Liver (tissue), 3 donors: ENCODE results near the gene PSMB1.

Experiments used
- CTCF ChIP-seq: fragments of 150-350 bp; IDR thresholded peaks from 2 replicates; pipeline ENCODE4 v1.5.1; 2017; ENCODE audit warnings: improper control_type of control experiment, low read depth, low read length; ENCODE audit not compliant: missing input control
- EGR1 ChIP-seq, 2 donors: IDR thresholded peaks; 2 replicates each; pipeline ENCODE4 v1.6.1; 2016 to 2018; ENCODE audit warnings: antibody characterized with exemption in 2 of 2, low read depth in 2 of 2
- FOXA1 ChIP-seq: IDR thresholded peaks from 2 replicates; pipeline ENCODE4 v1.6.1; 2016; ENCODE audit warnings: antibody characterized with exemption
- HNF4A ChIP-seq, 2 donors: conservative IDR thresholded peaks; 2 replicates each; pipeline ENCODE4 v1.6.1; 2016; ENCODE audit warnings: antibody characterized with exemption in 2 of 2, mild to moderate bottlenecking in 2 of 2
- HNF4G ChIP-seq: IDR thresholded peaks from 2 replicates; pipeline ENCODE4 v1.6.1; 2016; ENCODE audit warnings: antibody characterized with exemption
- JUND ChIP-seq, 2 donors: IDR thresholded peaks; 2 replicates each; pipeline ENCODE4 v1.6.1; 2016; ENCODE audit warnings: antibody characterized with exemption in 2 of 2
- MAX ChIP-seq: IDR thresholded peaks from 2 replicates; pipeline ENCODE4 v1.6.1; 2016; ENCODE audit warnings: antibody characterized with exemption
- NR2F2 ChIP-seq: IDR thresholded peaks from 2 replicates; pipeline ENCODE4 v1.6.1; 2016; ENCODE audit warnings: antibody characterized with exemption
- REST ChIP-seq: IDR thresholded peaks from 2 replicates; pipeline ENCODE4 v1.6.1; 2016; ENCODE audit warnings: antibody characterized with exemption, mild to moderate bottlenecking
- SP1 ChIP-seq: IDR thresholded peaks from 2 replicates; pipeline ENCODE4 v1.6.1; 2018; ENCODE audit warnings: antibody characterized with exemption, mild to moderate bottlenecking
- YY1 ChIP-seq: IDR thresholded peaks from 2 replicates; pipeline ENCODE4 v1.6.1; 2016; ENCODE audit warnings: antibody characterized with exemption, mild to moderate bottlenecking
- ZBTB33 ChIP-seq: IDR thresholded peaks from 2 replicates; pipeline ENCODE4 v1.6.1; 2016; ENCODE audit warnings: antibody characterized with exemption
- donor health status: healthy.
- donor health status: healthy.

- no peak for TF ChIP-seq SP1
- TF ChIP-seq CTCF = no peak
- no peak for TF ChIP-seq MAX
- no peak for TF ChIP-seq YY1
- no peak for TF ChIP-seq EGR1 (IDR thresholded peaks at IDR 0.05; ENCODE audit: low read depth in 2 of 2)
- TF ChIP-seq NR2F2 = no peak
- no peak for TF ChIP-seq JUND (IDR thresholded peaks at IDR 0.05)
- TF ChIP-seq REST = no peak
- no peak for TF ChIP-seq FOXA1
- no peak for TF ChIP-seq ZBTB33
- TF ChIP-seq HNF4G = no peak
- no peak for TF ChIP-seq HNF4A (conservative IDR thresholded peaks at IDR 0.05)
Observed at GRCh38 chr6:170503414-170503761, 49.7 kb downstream of the PSMB1 start.
